VCaP (cell line): ENCODE data around the gene METRNL.

Source experiments
- H3K27ac ChIP-seq: fragments of 450-650 bp; 2 replicates; pipeline ENCODE4 v1.5.1; 2017
- CTCF ChIP-seq: fragments of 450-650 bp; conservative IDR thresholded peaks from 2 replicates; pipeline ENCODE4 v1.5.1; 2017; ENCODE audit warnings: mild to moderate bottlenecking, moderate library complexity

METRNL gene

DNA sequence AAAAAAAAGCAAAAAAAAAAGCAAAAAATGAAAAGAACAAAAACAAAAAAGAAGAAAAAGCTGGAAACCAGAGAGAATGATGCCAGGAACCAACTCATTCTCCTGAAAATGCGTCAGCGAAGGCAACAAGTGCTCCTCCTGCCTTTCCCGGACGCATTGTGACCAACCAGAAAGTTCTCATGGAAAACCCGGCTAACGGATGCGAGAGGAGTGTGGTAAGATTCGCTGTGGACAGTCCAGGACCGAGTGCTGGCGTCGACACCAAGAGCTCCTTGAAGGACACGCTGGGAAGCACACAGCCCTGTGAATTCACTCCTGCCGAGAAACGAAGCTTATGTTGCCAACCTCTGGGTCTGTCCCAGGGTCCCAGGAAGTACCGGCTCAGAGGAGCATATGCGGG, 43.4 kb downstream of the METRNL start:
- no peak for TF ChIP-seq CTCF
- H3K27ac ChIP-seq = no peak overlapping the region

DNA sequence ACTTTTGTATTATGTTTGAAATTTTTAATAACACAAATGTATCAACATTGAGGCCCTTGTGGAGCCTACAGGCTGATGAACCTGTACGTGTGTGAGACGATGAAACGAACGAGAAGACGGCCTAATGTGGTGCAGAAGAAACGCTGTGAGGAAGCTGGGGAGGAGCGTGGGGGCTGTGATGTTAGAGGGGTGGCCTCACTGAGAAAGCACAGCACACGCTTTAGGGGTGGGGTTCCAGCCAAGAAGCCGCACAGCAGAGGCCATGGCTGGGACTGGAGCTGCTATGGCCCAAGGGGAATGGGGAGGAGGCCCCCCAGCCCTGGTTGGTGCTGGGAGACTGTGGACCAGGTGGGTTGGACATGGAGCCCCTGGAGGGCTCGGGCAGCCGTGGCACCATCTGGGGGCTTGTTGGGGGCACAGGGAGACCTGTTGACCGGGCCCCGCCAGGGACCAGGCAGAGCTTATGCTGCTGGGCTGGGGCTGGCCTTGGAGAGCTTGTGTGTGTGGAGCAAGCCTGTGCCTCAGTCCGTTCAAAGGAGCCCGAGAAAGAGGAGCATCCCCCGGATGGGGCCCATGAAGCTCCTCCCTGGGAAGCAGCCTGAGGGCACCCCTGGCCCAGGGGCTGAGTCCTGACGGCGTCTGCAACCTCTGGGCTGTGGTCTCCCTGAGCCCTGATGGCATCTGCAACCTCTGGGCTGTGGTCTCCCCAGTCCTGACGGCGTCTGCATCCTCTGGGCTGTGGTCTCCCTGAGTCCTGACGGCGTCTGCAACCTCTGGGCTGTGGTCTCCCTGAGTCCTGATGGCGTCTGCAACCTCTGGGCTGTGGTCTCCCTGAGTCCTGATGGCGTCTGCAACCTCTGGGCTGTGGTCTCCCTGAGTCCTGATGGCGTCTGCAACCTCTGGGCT, 44.7 kb downstream of the METRNL start:
- no peak overlapping the region for H3K27ac ChIP-seq
- TF ChIP-seq CTCF = no peak

DNA sequence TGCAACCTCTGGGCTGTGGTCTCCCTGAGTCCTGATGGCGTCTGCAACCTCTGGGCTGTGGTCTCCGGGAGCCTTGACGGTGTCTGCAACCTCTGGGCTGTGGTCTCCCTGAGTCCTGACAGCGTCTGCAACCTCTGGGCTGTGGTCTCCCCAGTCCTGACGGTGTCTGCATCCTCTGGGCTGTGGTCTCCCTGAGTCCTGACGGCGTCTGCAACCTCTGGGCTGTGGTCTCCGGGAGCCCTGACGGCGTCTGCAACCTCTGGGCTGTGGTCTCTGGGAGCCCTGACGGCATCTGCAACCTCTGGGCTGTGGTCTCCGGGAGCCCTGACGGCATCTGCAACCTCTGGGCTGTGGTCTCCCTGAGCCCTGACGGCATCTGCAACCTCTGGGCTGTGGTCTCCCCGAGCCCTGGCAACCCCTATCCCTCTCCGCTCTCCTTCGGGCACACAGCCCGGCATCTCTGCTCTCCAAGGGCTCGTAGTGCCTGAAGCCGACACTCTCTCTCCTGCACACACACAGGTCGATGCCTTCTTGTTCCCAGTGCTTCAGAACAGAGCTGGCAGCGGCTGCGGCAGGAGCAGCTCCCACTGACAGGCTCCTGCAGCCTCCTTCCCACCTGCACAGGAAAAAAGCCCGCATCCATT, 45.6 kb downstream of the METRNL start:
- TF ChIP-seq CTCF = no peak
- no peak overlapping the region for H3K27ac ChIP-seq

- no peak for TF ChIP-seq CTCF
- H3K27ac ChIP-seq = no peak overlapping the region
Observed at GRCh38 chr17:83125515-83126274, 46.3 kb downstream of the METRNL start.

DNA sequence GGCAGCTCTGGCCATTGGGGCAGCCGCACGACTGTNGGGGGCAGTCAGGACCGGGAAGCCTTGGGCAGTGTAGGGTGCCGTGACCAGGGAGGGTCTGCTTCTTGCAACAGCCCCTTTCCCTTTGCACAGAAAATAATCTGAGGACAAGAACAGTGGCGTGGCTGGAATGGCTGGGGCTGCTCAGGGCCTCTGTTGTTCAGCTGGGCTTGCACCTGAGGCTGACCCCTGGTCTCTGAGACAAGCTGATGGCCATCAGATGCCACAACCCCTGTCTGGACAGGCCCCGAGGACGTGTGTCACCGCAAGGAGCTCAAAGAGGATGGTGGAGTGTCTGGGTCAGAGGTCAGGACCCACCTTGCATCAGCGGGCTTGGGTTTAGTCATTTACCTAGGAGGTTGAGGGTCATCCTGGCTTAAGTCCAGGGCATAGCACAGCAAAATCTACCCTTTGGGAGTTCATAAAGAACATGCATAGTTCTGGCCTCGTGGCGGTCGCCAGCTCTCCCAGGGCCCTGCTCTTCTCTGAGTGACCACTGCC, 46.9 kb downstream of the METRNL start:
- TF ChIP-seq CTCF = no peak
- no peak overlapping the region for H3K27ac ChIP-seq

- H3K27ac ChIP-seq = no peak overlapping the region
- TF ChIP-seq CTCF = no peak
Observed at GRCh38 chr17:83127431-83128160, 48.2 kb downstream of the METRNL start.
